ENCODE data around the gene SCN4B.

SCN4B gene

GRCh38 chr11:118149493-118149892 lies 3.1 kb downstream of the SCN4B start:
- DNase-seq, result no peak

GRCh38 chr11:118148856-118149255 lies 3.8 kb downstream of the SCN4B start:
- no peak for DNase-seq

GRCh38 chr11:118148240-118148639 lies 4.4 kb downstream of the SCN4B start:
- DNase-seq, result no peak

- DNase-seq, result no peak
Observed at GRCh38 chr11:118147502-118147901, 5.1 kb downstream of the SCN4B start.

- DNase-seq, result no peak
Observed at GRCh38 chr11:118146554-118146953, 6.1 kb downstream of the SCN4B start.

- peak; percentile 93 for DNase-seq
Observed at GRCh38 chr11:118145285-118146227, 7.1 kb downstream of the SCN4B start.

GRCh38 chr11:118144301-118145268 lies 8.0 kb downstream of the SCN4B start:
- DNase-seq, result no peak

- DNase-seq, result no peak
Observed at GRCh38 chr11:118143661-118144185, 8.9 kb downstream of the SCN4B start.

GRCh38 chr11:118142809-118143208 lies 9.8 kb downstream of the SCN4B start:
- no peak for DNase-seq

- DNase-seq, result no peak
Observed at GRCh38 chr11:118142081-118142480, 10.5 kb downstream of the SCN4B start.

GRCh38 chr11:118139578-118139977 lies 13.0 kb downstream of the SCN4B start:
- no peak for DNase-seq

GRCh38 chr11:118138839-118139420 lies 13.7 kb downstream of the SCN4B start:
- DNase-seq, result no peak

- no peak for DNase-seq
Observed at GRCh38 chr11:118136801-118137200, 15.8 kb downstream of the SCN4B start.

GRCh38 chr11:118136341-118136740 lies 16.3 kb downstream of the SCN4B start:
- DNase-seq, result no peak

- DNase-seq, result no peak
Observed at GRCh38 chr11:118135796-118136165, 16.8 kb downstream of the SCN4B start.

- DNase-seq, result no peak
Observed at GRCh38 chr11:118135051-118135795, 17.4 kb downstream of the SCN4B start.

GRCh38 chr11:118133816-118134215 lies 18.8 kb downstream of the SCN4B start:
- no peak for DNase-seq

GRCh38 chr11:118132385-118133151 lies 20.1 kb downstream of the SCN4B start:
- DNase-seq, result no peak

- DNase-seq, result no peak
Observed at GRCh38 chr11:118129471-118130172, 23.0 kb downstream of the SCN4B start.

GRCh38 chr11:118128721-118129470 lies 23.7 kb downstream of the SCN4B start:
- no peak for DNase-seq
